ENCODE measurements around the gene RNF13. TPM values are rescaled to one million over a fixed set of nuclear protein-coding genes. Genes with fewer than 3 reads are reported as not detected.
"Not testable (repeated sequence)": the region's sequence is repeated elsewhere in the genome, so short reads cannot be mapped to it uniquely, and the experiment has no call there.

Gene RNF13
- total RNA-seq, 1 experiment from 2014 or later: 73.4 TPM

DNA sequence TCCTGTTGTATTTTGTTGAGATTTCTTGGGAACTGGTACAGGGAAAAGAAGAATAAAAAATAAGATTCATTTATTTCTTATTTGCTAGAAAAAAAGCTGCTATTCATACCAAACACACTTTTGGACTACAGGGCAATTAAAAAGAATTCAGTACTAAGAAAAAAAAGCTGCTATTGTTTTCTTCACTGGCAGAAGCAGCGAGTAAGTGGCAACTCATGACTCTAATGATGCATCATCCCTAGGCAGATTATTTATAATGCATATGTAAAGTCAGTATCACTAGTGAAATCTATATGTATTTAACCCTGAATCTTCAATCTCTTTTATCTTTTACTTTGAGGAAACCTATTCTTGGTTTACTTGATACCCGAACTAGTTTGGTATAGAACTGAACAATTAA, 142.4 kb downstream of the RNF13 start:
- no peak for DNase-seq (ENCODE audit: low read depth)

DNA sequence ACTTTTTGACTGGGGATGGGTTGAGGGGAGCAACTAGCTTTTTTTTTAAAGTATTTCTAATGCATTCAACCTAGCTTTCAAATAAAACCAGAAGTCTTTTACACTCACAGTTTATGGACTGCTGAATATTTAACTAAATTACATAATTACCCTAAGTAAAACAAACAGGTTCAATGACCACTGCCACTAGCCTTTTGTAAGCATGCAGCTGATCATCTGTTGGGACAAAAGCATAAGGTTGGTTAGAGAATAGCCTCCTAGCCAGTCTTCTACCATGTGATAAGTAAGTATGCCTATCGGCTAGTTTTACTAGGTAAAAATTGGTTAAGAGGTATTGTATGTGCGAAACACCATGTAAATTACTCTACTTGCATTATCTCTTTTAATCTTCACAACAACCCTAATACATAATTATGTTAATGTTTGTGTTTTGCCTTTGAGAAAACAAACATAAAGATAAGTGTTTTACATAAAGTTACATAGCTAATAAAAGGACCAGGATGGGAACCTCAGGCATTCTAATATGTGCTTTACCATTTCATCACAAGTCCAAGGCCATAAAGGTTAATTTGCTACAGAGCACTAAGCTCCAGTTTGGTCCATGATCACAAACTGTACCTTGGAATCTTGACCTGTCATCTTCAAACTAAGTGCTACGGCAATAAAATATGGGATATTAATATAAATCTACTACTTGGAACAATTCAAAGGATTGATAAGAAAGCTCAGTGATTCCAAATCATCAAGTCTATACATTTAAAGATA, 144.5 kb downstream of the RNF13 start:
- DNase-seq (ENCODE audit: low read depth): no peak

DNA sequence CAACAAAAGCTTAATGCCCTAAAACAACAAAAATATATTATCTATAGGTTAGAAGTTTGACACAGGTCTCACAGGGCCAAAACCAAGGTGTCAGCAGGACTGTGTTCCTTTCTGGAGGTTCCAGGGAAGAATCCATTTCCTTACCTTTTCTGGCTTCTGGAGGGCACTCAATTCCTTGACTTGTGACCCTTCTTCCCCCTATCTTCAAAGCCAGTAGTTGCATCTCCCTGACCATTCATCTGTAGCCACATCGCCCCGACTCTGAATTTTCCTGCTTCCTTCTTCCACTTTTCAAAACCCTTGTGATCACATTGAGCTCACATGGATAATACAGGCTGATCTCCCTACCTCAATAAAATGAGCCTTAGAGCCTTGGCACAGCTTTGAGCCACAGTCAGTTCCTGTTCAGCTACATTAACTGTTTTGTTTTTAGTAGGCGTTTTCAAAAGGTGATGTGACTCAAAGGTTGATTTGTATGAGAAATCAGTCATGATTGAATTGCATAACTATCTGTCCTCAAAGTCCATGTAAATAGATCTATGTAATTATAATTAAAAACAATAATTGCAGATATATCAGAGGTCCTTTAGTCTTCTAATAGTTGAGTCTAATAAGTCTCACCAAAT, 145.3 kb downstream of the RNF13 start:
- no peak for DNase-seq (ENCODE audit: low read depth)

DNA sequence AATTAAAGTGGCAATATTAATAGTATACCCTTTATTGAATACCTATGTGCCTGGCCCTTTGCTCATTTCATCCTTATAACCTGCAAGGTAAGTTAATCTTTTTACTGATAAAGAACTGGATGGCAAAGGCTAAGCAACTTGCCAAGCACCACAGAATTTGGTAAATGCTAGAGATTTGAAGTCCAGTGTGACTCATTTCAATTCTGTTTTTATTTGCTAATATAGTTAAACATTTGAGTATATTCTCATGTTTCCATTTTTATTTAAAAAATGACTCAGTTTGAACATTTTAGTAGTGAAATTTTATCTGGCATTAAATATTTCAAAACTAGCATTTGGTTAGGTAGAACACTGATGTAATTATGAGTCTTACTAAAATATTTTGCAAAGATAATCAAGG, 146.4 kb downstream of the RNF13 start:
- no peak for DNase-seq (ENCODE audit: low read depth)

DNA sequence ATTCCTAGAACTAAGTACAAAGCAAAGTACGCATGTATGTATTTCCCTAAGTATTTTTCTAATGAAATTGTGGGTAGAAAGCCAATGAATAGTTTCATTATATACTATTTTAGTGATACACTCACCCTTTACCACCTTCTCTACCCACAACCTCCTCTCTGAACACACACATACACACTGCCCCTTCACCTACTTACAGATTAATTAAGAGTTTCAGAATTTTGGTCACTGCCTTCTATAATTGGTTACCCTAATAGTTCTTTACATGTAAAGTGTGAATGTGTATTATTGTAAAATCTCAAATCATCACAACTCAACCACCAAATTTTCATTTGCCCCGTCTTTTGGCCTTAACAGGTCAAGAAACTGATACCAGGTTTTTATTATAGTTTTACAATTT, 150.5 kb downstream of the RNF13 start:
- DNase-seq (ENCODE audit: low read depth): no peak

DNA sequence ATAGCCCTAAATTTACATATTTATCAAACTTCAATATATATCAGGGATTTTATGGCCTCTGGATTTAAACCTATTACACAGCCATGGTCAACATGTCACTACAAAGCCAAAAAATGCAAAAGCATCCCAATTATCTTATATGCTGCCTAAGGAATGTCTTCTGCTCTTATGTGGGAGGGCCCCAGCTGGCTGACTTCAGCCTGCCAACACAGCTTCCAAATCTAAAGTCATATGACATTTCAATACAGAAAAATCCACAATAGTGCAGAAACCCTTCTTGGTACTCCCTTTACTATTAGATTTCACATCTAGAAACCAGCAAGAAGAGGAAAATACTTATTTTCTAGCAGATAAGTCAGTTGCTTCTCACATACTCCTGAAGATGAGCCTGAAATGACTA, 151.3 kb downstream of the RNF13 start:
- DNase-seq (ENCODE audit: low read depth): no peak

DNA sequence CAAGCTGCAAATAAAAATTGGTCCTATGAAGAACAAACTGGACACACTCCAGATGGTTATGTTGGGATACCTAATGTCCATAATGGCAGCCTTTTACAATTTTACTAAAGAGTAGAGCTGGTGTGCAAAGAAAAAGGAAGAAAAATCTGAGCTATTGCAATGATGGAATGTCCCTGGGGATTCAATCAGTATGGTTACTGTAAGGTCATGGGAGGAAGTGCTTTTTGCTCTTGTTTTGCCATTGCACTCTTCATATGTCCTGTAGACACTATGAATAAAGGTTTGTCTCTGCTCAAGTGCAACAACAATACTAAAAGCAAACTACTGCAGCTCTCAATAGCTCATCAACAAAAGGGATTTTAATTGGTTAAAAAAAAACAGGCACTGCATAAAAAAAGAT, 152.3 kb downstream of the RNF13 start:
- no peak for DNase-seq (ENCODE audit: low read depth)

DNA sequence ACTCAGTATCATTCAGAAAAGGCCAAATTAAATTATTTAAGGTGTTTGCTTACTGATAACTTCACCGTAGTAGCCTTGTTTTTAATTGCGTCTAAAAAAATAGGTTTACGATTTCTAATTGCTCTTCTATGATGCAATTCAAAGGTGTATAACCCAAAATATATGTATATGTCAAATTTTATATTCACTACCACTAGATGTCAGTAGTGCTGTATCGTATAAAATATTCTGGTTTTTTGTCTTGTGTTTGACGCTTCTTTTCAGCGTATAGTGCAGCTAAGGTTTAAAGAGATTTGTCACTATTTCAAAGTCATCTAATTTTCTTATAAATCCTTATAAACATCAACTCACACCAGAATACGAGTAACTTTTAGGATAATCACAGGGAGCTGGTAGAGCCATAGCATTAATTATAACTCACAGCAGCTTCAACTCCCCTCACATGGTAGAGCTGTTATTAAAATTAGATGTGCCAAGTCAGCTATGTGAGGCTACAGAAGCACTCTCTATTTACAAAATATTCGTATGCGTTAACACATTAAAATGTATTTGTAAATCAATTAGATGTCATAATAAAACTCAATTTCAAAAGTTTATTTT, 154.2 kb downstream of the RNF13 start:
- peak; percentile 69 for DNase-seq (ENCODE audit: low read depth)

DNA sequence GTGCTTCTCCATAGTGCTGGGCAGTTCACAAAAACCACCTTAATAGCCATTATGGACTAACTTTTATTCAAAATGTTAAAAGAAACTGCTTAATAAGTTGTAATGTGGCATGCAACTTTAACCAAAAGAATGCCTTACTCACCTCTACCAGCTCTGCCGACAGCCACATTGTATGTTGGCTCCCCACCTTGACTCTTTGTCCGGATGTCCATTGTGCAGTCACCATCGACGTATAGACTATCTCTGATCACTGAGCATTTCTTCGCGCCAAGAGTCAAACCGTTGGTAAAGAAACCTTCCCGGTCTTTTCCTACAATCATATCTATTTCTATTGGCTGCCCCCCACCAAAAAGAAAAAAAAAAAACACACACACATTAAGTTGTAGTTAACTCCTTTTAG, 155.2 kb downstream of the RNF13 start:
- peak; percentile 55 for DNase-seq (ENCODE audit: low read depth)

DNA sequence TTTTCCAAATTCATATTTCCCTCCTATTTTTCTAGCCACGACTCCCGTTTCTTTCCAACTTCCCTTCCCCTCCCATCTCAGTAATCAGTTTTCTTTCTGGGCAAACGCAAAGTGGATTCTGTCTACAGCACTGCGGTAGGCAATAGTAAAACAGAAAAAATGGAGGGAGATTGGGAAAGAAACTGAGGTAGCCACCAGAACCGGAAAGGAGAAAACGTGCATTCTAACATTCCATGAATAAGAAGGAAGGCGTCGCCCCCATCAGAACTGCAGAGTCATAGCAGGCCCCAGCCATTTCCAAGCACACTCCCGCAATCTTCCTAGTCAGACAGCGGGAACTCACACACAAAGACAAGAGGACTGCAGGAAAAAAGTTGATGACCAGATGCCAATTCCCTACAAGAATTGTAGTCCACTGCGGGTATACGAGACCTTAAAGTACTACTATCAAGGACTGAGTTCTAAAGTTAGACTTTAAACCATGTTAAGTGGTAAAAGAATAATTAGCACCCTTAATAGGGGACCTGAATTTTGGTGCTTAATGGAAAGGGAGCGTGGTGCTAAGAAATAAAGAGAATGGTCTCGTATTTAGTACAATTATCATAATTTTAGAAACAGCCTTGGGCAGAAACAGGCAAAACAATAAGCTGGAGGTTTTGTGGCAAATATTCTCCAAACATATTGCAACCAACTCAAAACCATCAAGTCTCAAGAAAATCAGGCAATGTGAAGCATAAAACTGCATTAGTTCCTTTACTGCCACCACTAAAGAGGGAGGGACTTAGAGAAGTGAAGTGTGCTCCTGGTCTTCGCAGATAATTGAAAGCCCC, 156.3 kb downstream of the RNF13 start:
- peak; percentile 85 for DNase-seq (ENCODE audit: low read depth)

DNA sequence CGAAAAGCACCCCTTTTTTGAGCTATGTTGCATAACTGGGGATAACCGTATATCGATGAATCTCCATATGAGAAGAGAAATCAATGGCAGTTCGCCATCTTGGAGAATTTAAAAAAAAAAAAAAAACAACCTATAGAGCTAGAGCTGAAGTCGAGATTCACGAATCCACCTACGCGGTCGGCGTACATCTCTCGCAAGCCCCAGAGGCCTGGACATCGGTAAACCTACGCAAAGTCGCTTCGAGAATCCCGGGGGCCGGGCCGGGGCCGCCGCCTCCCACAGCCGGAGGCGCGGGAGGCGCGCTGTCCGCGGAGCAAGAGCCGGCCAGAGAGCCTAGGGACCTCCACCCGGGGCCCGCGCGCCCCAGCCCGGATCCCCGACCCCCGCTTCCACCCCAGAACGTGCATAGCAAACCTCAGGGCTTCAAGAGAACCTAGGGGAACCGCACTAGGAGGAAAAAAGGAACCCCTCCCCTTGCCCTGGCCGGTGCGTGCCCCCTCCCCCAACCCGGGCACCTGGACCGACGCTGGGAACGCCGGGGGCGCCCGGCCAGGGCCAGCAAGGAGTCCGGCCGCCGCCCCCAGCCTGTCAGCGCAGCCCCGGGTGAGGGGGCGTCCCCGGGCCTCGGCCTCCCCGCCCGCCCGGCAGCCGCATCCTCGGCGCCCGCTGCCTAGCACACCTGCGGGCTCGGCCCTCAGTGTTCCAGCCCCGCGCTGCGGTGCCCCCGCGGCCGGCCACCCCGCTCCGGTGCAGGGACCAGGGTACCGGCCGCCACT, 157.1 kb downstream of the RNF13 start:
- peak; percentile 78 for DNase-seq (ENCODE audit: low read depth)

DNA sequence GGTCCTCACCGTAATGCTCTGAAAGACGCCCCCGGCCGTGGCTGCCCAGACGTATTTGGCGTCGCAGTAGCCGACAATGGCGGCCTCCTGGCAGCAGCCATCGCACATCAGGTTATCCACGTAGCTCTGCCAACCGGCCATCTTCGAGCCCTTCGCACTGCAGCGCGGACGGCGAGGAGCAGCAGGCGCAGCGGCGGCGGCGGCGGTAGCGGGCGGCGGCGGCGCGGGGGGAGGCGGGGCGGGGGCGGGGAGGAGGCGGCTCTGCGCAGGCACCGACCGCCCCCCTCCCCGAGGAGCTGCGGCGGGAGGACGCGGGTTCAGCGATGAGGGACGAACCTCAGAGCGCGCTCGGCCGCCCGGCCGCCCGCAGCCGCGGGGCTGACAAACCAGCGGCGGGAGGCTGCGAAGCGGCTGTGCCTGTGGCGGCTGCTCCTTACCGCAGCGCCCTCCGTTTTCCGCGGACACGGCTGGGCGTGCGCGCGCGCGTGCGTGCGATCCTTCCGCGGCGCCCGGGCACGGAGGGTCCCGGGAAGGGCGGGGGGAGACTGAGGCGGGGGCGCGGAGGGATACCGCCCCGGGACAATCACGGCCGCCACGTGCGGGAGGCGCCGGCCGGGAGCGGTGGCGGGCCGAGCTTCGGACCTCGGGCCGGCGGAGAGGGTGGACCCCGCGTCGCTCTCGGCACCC, 157.8 kb downstream of the RNF13 start, which contains the start of gene PFN2:
Gene PFN2, minus strand, starts transcription at position 180 of the 687 bp plus-strand sequence. Its CDS starts 39 bp downstream, at position 141.
- DNase-seq (ENCODE audit: low read depth): peak; percentile 81

DNA sequence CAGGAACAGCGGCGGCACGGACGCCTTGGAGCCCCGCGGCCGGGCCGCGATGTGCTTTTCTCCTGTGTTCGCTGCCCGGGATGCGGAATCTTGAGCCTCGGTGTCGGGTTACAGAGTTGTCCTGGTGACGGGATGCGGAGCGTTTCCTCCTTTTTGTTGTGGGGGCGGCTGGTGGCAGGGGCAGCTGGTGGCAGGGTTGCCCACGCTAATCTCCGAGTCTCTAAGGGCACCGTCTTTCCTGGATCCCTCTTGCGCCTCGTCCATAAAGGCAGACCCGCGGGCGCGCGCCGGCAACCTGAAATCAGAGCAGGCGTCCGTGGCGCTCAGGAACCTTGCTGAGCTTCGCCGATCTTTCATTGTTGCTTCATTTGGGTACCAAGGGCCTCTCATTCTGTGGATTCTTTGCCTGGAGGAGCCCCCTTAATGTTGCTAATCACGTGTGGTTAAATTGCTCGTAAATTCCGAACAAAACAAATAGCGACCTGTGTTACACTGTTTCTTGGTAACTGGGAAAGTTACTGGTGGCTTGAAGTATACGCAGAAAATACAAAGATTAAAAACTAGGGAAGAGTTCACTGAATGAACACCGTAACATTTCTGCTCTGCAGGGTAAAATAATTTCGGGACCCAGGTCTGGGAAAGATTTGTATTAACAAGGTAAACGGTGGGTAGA, 158.5 kb downstream of the RNF13 start:
- DNase-seq (ENCODE audit: low read depth): peak; percentile 84

DNA sequence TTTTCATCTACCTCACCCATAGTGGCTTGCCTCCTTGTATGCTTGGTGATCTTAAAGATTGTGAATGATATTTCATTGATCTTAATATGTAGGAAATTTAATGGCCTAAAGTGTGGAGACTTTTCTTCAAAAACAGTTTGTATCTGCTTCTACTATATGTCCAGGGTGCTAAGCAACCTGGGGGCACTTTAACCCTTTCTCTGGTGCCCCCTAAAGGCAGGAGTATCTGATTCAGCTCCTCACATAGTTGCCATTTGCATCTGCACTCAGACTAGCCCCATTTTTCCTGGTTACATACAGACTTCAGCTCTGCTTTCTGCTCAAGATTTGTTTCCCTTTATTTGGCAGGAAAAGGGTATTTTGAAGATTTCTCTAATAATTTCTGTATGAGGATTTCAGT, 162.9 kb downstream of the RNF13 start:
- no peak for DNase-seq (ENCODE audit: low read depth)

DNA sequence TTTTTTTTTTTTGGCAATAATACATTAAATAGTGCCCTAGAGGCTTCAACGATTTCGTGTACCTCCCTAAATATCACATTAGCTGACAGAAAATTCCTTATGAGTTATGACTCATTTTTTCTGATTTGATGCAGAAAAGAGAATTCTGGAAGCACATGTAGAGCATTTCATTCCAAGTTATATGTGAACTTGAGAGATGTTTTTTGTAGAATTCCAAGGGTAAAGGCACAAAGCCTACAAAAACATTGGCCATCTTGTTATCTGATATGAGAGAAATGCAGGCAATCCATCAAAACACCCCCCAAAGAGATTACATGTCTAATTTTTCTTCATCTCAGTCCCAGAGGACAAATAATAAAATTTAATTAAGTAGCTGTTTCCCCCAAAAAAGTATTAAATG, 164.4 kb downstream of the RNF13 start:
- DNase-seq (ENCODE audit: low read depth): no peak

DNA sequence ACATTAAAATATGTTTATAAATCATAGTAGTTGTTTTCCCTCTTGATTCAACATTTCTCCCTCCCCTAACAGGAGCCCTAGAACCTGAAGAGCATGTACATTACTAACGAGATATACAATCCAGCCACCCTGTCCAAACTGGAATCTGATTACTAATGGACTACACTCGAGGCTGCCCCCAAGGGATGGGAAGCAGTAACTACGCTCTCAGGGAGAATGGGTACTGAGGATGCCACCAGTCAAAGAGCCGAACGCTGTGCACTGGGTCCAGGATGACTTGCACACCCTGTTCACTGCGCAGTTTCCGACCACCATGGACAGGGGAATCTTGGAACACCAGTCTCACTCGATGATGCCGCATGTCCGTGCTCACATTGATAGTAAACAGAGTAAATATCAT, 169.0 kb downstream of the RNF13 start:
- not testable (repeated sequence) for DNase-seq (ENCODE audit: low read depth)

DNA sequence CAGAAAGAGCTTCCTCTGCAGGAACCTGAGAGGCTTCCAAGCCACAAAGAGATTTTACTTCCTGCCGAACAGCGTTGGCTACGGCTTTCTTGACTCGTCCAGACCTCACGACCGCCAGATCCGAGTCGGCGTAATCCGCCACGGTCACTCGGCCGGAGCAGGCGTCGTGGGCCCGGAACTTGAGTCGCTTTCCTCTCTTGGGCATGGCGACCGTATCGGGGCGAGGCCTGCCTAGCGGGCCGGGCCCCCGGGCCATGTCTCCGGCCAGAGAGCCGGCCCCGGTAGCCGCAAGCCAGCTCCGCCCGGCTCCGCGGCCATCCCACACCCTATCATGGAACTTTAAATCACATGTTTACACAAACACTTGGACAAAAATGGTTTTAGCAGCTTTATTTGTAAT, 170.0 kb downstream of the RNF13 start:
- not testable (repeated sequence) for DNase-seq (ENCODE audit: low read depth)

DNA sequence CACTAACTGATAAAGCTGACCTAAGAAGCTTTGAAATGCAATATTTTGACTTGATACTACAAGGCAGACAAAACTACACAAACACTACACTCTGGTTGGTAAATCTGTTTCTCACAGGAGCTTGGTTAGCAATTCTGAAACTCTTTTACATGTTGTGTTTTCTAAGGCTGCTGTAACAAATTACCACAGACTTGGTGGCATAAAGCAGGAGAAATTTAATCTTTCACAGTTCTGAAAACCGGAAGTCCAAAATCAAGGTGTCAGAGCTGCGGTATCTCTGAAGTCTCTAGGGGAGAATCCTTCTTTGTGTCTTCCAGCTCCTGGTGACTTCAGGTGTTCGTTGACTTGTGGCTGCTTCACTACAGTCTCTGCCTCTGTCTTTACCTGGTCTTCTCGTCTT, 170.6 kb downstream of the RNF13 start:
- DNase-seq (ENCODE audit: low read depth): no peak

DNA sequence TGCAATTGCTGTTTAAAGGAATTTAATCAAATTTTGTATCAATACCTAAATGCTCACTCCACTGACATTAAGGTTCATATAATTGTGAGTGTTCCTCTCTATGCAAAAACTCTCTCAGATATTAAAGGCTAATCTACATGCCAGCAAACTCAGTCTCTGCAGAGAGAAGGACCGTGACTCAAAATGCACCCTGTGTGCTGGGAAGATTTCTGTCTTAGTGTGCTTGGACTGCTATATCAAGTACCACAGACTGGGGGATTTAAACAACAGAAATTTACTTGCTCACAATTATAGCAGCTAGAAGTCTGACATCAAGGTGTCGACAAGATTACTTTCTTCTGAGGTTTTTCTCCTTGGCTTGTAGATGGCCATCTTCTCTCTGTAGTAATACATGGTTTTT, 176.3 kb downstream of the RNF13 start:
- DNase-seq (ENCODE audit: low read depth): no peak

DNA sequence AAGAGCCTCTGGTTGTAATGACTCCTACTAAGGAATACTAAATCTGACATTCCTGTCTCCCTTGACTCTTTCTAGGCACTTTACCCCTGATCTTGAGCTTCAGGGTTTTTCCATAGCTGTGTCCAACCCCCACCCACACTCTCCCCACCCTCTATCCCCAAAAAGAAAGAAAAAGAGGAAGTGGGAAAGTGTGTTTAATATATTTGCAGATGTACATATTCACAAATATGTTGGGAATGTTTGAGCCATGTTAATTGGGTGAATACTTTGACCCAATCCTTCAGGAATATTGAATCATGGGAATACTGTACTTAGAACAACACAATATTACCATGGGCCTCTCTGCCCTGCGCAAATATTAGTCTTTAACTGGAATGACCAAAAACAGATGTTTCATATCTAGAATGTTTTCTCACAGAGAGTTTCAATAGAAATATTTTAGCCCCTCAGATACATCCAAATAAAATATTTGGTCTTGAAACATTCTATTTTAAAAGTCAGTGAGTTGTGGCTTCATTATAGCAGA, 177.5 kb downstream of the RNF13 start:
- DNase-seq (ENCODE audit: low read depth): no peak

Data from RPMI7951 (cell line).